A549 (cell line): ENCODE data around the gene MAD1L1.

Experiments used
- BCL3 ChIP-seq: fragments of >200 bp; sonication (Bioruptor Twin); formaldehyde crosslinking; IDR thresholded peaks from 3 replicates; pipeline ENCODE4 v1.6.1; 2016
- CTCF ChIP-seq: fragments of >200 bp; sonication (Bioruptor Twin); formaldehyde crosslinking; IDR thresholded peaks from 3 replicates; pipeline ENCODE4 v1.5.1; 2016
- HDAC2 ChIP-seq: fragments of 200-600 bp; sonication (generic); IDR thresholded peaks from 2 replicates; pipeline ENCODE4 v1.6.1; 2016
- JUN ChIP-seq, 2 experiments: fragments of >200 bp; sonication (Bioruptor Twin); formaldehyde crosslinking; IDR thresholded peaks; 2 replicates in 1 of 2; 3 replicates in 1 of 2; pipeline ENCODE4 v1.6.1; 2016 to 2017
- KDM1A ChIP-seq: fragments of 200-600 bp; sonication (generic); IDR thresholded peaks from 2 replicates; pipeline ENCODE4 v1.6.1; 2016; ENCODE audit warnings: low read depth, mild to moderate bottlenecking
- MAX ChIP-seq: IDR thresholded peaks from 2 replicates; pipeline ENCODE4 v1.6.1; 2012
- RAD21 ChIP-seq, 2 experiments: fragments of >200 bp in 1 of 2; sonication (Bioruptor Twin) in 1 of 2; formaldehyde crosslinking in 1 of 2; IDR thresholded peaks in 1 of 2; conservative IDR thresholded peaks in 1 of 2; 2 replicates in 1 of 2; 3 replicates in 1 of 2; pipeline ENCODE4 v1.6.1; 2012 to 2018; ENCODE audit warnings: inconsistent platforms in 1 of 2
- REST ChIP-seq: fragments of 200-600 bp; sonication (generic); IDR thresholded peaks from 2 replicates; pipeline ENCODE4 v1.6.1; 2016; ENCODE audit warnings: antibody characterized with exemption, mild to moderate bottlenecking, moderate library complexity
- TP53 ChIP-seq: fragments of 250-450 bp; sonication (Bioruptor Pico); IDR thresholded peaks from 2 replicates; pipeline ENCODE4 v1.5.0; 2021; ENCODE audit warnings: mild to moderate bottlenecking, moderate library complexity

DNA sequence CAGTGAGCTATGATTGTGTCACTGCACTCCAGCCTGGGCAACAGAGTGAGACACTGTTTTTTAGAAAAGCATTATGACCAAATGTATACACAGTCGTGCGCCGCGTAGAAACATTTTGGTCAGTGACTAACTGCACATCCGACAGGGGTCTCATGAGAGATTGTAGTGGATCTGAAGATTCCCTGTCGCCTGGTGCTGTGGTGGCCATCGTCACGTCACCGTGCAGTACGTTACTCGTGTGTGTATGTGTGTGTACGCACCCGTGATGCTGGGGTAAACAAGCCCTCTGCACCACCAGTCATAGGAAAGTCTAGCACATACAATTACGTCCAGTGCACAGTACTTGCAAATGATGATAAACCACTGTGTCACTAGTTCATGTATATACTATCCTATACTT lies 453.3 kb downstream of the MAD1L1 start:
- no peak for TF ChIP-seq CTCF
- no peak for TF ChIP-seq HDAC2
- TF ChIP-seq BCL3 = no peak
- no peak for TF ChIP-seq REST
- TF ChIP-seq TP53 (CRISPR knock-in tag) = no peak
- no peak for TF ChIP-seq JUN (IDR thresholded peaks at IDR 0.05)
- TF ChIP-seq MAX = no peak
- TF ChIP-seq KDM1A = no peak
- no peak for TF ChIP-seq RAD21 (conservative IDR thresholded peaks at IDR 0.05 in 1 of 2, IDR thresholded peaks at IDR 0.05 in 1 of 2)
